Suprapubic skin (tissue), 4 donors: Measurements from ENCODE around the gene PDE4D. TPM values are rescaled to one million over a fixed set of nuclear protein-coding genes. Genes with fewer than 3 reads are reported as not detected.

Source experiments
- DNase-seq, 2 donors: peaks; one replicate each; pipeline ENCODE4 v3.0.0-alpha.2; 2019; ENCODE audit warnings: low spot score in 2 of 2
- H3K27ac ChIP-seq: fragments of 200-600 bp; sonication (generic); one replicate; pipeline ENCODE4 v1.5.1; 2019
- H3K27me3 ChIP-seq: fragments of 200-600 bp; sonication (generic); one replicate; pipeline ENCODE4 v1.5.1; 2019
- H3K36me3 ChIP-seq: fragments of 200-600 bp; sonication (generic); one replicate; pipeline ENCODE4 v1.5.1; 2019
- H3K4me1 ChIP-seq: fragments of 200-600 bp; sonication (generic); one replicate; pipeline ENCODE4 v1.5.1; 2019
- H3K4me3 ChIP-seq: fragments of 200-600 bp; sonication (generic); one replicate; pipeline ENCODE4 v1.5.1; 2019; ENCODE audit warnings: mild to moderate bottlenecking
- H3K9me3 ChIP-seq: fragments of 200-600 bp; sonication (generic); one replicate; pipeline ENCODE4 v1.5.1; 2019
- EP300 ChIP-seq: sonication (generic); formaldehyde crosslinking; IDR thresholded peaks from one replicate; pipeline ENCODE4 v1.6.1; 2017; ENCODE audit warnings: antibody characterized with exemption
- POLR2A ChIP-seq, 2 donors: fragments of 450-650 bp; IDR thresholded peaks; one replicate each; pipeline ENCODE4 v1.6.1; 2017; ENCODE audit warnings: antibody characterized with exemption in 2 of 2, mild to moderate bottlenecking in 2 of 2, moderate library complexity in 2 of 2
- POLR2AphosphoS5 ChIP-seq, 3 donors: sonication (generic); formaldehyde crosslinking; IDR thresholded peaks; one replicate each; pipeline ENCODE4 v1.6.1; 2017; ENCODE audit warnings: antibody characterized with exemption in 3 of 3
- WGBS: methylation state at CpG from one replicate; pipeline ENCODE4 v1.1.5; 2018; 5-methylcytosine and 5-hydroxymethylcytosine counted together
- total RNA-seq, 4 donors: library from RNA; depleted of rRNA; stranded (reverse); fragments of >200 nt; gene quantifications; one replicate each; pipeline ENCODE4 v1.1.0, GENCODE V29; 2016
- TF ChIP-seq, protein P1 (sequence below), 2 donors: fragments of 200-600 bp in 1 of 2; fragments of 450-650 bp in 1 of 2; sonication (generic) in 1 of 2; IDR thresholded peaks; one replicate each; pipeline ENCODE4 v1.5.1; 2016 to 2019; ENCODE audit warnings: antibody characterized with exemption in 2 of 2, mild to moderate bottlenecking in 1 of 2, moderate library complexity in 1 of 2

PDE4D gene
- total RNA-seq, 4 donors from 2014 or later: 26.8 to 57.2 (median 29.9) TPM

DNA sequence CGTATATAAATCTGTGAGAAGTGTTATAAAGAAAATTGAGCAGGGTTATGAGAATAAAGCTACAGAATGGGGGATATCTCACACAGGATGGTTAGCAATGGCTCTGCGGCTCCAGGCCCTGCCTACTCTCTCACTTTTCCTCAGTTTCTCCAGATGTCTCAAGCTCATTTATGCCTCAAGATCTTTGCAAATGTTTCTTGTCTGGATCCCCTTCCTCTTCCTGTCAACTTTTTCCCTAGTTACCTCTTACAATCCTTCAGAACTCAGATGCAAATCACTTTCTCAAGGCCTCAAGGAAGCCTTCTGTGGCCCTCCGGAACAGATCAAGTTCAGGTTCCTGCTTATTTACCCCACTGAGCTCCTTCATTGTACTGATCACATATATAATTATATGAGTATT lies 924.3 kb downstream of the PDE4D start:
- TF ChIP-seq, protein P1, sequence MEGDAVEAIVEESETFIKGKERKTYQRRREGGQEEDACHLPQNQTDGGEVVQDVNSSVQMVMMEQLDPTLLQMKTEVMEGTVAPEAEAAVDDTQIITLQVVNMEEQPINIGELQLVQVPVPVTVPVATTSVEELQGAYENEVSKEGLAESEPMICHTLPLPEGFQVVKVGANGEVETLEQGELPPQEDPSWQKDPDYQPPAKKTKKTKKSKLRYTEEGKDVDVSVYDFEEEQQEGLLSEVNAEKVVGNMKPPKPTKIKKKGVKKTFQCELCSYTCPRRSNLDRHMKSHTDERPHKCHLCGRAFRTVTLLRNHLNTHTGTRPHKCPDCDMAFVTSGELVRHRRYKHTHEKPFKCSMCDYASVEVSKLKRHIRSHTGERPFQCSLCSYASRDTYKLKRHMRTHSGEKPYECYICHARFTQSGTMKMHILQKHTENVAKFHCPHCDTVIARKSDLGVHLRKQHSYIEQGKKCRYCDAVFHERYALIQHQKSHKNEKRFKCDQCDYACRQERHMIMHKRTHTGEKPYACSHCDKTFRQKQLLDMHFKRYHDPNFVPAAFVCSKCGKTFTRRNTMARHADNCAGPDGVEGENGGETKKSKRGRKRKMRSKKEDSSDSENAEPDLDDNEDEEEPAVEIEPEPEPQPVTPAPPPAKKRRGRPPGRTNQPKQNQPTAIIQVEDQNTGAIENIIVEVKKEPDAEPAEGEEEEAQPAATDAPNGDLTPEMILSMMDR (IDR thresholded peaks at IDR 0.05): no peak
- no peak for TF ChIP-seq EP300
- no peak for TF ChIP-seq POLR2AphosphoS5 (IDR thresholded peaks at IDR 0.05)
- TF ChIP-seq POLR2A (IDR thresholded peaks at IDR 0.05): no peak
- no peaks in the 10 kb centered on the region for H3K9me3 ChIP-seq
- WGBS: 94% methylated on average over 3 of the region's 3 CpGs
- no peak overlapping the region for H3K4me3 ChIP-seq
- H3K36me3 ChIP-seq: peaks cover 3% of the 10 kb centered on the region
- H3K27ac ChIP-seq: no peak overlapping the region
- no peaks in the 10 kb centered on the region for H3K4me1 ChIP-seq
- H3K27me3 ChIP-seq: no peaks in the 10 kb centered on the region
- no peak for DNase-seq

DNA sequence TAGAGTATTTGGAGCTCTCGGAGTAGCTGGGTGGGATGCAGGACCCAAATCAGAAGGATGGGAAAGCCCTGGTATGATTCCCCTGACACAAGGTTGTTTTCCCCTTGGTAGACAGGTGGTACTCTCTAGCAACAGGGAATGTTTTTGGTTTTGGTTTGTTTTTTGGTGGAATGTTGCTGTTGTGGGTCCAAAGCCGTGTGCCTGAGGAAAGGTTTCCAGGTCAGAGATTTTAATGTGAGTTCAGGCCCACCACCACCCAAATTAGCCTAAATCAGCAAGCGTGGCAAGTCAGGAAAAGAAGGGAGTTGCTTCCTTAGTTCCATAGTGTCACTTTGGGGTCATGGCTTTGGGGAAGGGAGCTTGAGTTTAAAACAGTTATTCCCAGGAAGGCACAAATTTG lies 925.2 kb downstream of the PDE4D start:
- Histone ChIP-seq H3K27ac (no peak overlapping the region), H3K36me3 (no peaks in the 10 kb centered on the region), H3K4me3 (no peak overlapping the region), H3K9me3 (no peaks in the 10 kb centered on the region), H3K4me1 (no peaks in the 10 kb centered on the region), H3K27me3 (no peaks in the 10 kb centered on the region)
- no peak for DNase-seq
- 86% methylated on average over 3 of the region's 3 CpGs for WGBS
- TF ChIP-seq POLR2AphosphoS5 (IDR thresholded peaks at IDR 0.05): no peak
- TF ChIP-seq, protein P1 (IDR thresholded peaks at IDR 0.05): no peak
- TF ChIP-seq EP300: no peak
- TF ChIP-seq POLR2A (IDR thresholded peaks at IDR 0.05): no peak

DNA sequence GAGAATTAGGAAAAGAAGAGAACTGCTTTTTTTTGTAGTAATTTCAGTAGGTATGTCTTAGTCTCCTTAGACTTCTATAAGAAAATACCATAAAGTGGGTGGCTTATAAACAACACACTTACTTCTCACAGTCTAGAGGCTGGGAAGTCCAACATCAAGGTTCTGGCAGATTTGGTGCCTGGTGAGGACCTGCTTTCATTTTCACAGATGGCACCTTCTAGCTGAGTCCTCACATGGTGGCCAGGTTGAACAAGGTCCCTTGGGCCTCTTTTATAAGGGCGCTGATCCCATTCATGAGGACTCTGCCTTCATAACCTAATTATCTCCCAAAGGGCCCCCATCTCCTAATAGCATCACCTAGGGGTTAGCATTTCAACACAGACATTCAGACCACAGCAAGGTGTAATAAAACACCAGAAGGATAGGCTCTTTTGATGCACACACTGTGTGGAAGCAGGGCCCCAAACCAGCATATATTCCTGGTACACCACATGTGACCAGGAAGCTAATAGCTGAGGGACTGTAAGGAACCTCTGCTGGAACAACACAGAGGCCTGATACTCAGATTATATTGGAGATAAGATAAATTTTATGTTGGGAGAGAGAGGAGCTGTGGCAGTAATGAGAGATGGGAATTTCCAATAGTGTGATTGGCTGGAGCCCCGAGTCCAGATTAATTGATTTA lies 925.8 kb downstream of the PDE4D start:
- Histone ChIP-seq H3K36me3 (no peaks in the 10 kb centered on the region), H3K9me3 (no peaks in the 10 kb centered on the region), H3K4me3 (no peak overlapping the region), H3K27me3 (no peaks in the 10 kb centered on the region), H3K4me1 (no peaks in the 10 kb centered on the region), H3K27ac (no peak overlapping the region)
- DNase-seq: no peak
- WGBS: 93% methylated on average over 2 of the region's 2 CpGs
- TF ChIP-seq, protein P1 (IDR thresholded peaks at IDR 0.05): no peak
- TF ChIP-seq EP300 (no peak), POLR2AphosphoS5 (IDR thresholded peaks at IDR 0.05) (no peak), POLR2A (IDR thresholded peaks at IDR 0.05) (no peak)

DNA sequence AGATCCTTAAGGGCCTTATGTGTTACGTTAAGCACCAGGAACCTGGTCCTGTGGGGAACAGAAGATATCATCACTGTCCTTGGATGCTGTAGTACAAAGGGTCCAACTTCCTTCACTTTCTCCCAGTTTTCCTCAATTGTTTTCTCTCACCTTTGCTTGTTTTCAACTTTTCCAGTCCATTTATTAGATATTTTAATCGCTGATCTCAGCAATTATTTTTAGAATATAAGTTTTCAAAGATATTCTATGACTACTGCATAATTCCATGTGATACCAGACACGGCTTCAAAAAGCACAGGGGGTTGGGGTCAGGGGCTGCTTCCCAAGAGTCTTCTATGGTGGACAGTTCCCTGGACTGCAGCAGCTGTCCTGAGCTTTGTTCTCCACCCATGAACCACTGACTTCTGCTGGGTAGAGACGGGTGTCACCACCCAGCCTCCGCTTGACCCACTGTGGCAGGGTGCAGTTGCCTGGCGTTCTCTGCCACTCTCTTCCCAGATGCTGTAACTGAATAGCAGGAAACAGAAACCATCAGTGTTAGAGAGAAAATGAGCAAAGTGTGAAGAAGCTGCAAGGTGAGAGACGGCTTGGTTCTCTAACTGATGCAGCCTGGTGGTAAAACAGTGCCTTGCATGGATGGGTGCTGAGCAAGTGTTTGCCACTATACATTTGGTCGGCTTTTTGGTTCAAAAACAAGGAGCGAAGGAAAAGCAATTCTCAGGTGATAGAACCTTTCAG lies 927.7 kb downstream of the PDE4D start:
- WGBS: 84% methylated on average over 9 of the region's 9 CpGs
- TF ChIP-seq POLR2A (IDR thresholded peaks at IDR 0.05) (no peak), POLR2AphosphoS5 (IDR thresholded peaks at IDR 0.05) (no peak), EP300 (no peak)
- TF ChIP-seq, protein P1 (IDR thresholded peaks at IDR 0.05): no peak
- Histone ChIP-seq H3K36me3 (no peaks in the 10 kb centered on the region), H3K9me3 (no peaks in the 10 kb centered on the region), H3K4me3 (no peak overlapping the region), H3K27ac (no peak overlapping the region), H3K4me1 (no peaks in the 10 kb centered on the region), H3K27me3 (no peaks in the 10 kb centered on the region)
- no peak for DNase-seq

DNA sequence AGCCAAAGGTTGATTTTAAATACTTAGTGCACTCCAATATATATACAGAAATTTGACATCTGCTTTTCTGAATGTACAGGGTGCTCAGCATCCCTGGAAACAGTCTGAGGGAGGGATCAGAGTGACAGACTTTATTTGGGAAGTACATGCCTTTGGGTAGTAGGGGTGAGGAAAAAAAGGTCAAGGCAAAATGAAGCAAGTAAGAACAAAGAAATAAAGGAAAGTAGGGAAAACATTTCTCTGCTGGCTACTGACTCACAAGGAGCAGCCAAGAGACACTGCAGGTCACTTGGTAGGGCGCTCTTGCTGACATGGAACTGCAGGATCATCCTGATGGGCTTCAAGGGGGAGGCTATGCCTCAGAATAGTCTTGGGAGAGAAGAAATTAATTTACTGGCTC lies 929.7 kb downstream of the PDE4D start:
- Histone ChIP-seq H3K27ac (no peak overlapping the region), H3K27me3 (no peaks in the 10 kb centered on the region), H3K4me3 (no peak overlapping the region), H3K4me1 (no peaks in the 10 kb centered on the region), H3K9me3 (no peaks in the 10 kb centered on the region), H3K36me3 (no peaks in the 10 kb centered on the region)
- 89% methylated on average over 1 of the region's 1 CpG for WGBS
- TF ChIP-seq, protein P1 (IDR thresholded peaks at IDR 0.05): no peak
- TF ChIP-seq EP300 (no peak), POLR2A (IDR thresholded peaks at IDR 0.05) (no peak), POLR2AphosphoS5 (IDR thresholded peaks at IDR 0.05) (no peak)
- no peak for DNase-seq
